NCI-H187 (cell line): ENCODE measurements around the gene USP54.
"Not testable (repeated sequence)": the region's sequence is repeated elsewhere in the genome, so short reads cannot be mapped to it uniquely, and the experiment has no call there.

ENCODE experiments used
- DNase-seq, 2 experiments: peaks; one replicate each; lab custom pipeline; 2025; lab: John Stamatoyannopoulos, UW

USP54 gene

GRCh38 chr10:73589563-73590126 lies 1.5 kb downstream of the USP54 start:
- no peak for DNase-seq

DNA sequence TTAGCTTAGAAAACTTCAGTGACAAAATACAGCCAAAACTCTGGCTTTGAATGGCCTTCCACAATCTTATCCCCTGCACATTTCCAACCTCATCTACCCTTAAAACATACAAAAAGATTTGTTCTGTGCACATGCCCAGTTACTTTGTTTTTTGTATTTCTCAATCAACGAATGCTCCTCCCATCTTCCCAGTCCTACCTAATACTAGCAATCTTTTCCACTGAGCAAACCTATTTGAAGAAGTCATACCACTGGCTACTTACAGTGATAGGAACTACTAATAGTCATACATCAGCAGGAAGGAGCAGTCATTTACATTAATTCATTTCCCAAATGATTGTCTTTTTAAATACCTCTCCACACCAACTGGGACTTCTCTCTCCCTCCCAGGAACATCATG lies 2.5 kb downstream of the USP54 start:
- no peak for DNase-seq

DNA sequence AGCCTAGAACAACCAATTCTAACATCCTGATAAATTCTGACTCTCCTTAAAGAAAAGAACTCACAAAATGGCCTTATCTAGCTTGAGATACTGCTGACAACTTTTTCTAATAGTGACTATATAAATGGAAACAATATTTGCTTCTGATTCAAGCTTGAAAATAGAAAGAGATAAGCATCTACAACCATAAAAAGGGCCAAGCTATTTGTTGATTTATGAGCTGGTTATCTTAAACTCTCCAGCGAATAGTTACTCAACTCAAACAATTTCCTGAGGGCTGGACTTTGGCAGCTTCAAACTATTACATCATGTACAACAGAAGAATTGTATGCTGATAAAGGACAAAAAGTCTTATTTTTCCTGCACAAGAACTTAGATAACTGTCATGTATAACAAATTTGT lies 4.6 kb downstream of the USP54 start:
- DNase-seq: no peak

- DNase-seq: no peak
Observed at GRCh38 chr10:73585327-73585726, 5.8 kb downstream of the USP54 start.

DNA sequence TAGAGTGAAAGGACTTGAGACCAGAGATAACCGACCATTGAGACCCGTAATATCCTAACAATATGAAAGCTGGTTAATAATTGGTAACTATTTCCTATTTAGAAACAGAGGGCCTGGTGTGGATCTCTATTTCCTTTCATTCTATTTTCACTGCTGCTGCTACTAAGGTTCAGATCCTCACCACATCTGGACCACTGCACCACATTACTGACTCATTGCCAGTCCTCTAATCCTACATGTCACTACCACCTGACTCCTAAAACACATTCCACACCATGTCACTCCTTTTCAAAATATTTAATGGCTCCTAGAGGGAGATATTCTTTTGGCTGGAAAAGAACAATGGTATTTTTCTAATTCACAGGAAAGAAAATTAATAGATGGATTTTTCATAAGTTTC lies 6.4 kb downstream of the USP54 start:
- DNase-seq: no peak

DNA sequence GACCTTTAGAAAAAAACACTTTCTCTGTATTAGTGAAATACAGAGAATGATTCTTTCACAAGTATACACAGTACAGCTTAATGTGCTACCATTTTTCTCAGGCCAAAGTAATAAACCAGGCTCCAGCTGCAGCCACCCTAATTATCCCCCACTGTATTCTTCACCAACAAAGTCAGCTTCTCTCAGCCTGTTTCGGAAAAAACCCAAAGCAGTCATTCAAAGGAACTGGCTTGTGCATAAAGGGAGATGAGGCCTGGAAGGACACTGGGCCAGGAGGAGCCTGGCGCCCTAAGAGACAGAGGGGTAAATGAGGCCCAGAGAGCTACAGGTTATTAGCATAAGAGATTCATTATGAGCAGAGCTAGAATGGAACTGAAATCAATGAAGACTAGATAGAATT lies 9.2 kb downstream of the USP54 start:
- DNase-seq: no peak

DNA sequence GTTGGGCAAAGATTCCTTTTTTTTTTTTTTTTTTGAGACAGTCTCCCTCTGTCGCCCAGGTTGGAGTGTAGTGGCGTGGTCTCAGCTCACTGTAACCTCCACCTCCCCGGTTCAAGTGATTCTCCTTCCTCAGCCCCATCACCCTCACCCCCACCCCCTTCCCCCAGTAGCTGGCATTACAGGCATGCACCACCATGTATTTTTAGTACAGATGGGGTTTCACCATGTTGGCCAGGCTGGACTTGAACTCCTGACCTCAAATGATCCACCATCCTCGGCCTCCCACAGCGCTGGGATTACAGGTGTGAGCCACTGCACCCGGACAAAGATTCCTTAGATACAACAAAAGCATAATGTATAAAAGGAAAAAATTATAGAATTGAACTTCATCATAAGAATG lies 12.2 kb downstream of the USP54 start:
- DNase-seq: not testable (repeated sequence)

DNA sequence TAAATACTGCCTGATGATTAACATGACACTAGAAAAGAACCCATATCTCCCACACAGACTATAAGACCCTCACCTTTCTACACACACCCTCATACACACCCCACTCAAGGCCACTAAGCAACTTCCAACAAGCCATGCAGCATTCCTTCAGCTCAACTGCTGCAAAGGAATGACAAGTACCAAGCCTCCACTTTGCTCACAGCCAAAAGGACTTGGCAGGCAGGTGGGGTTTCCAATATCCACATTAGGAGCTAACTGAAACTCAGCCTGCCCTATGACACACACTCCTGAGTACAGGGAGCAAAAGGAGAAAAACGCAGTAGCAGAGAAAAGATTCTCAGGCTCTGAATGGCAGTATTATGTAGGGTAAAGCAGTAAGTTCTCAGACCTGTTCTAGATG lies 13.4 kb downstream of the USP54 start:
- DNase-seq: no peak

DNA sequence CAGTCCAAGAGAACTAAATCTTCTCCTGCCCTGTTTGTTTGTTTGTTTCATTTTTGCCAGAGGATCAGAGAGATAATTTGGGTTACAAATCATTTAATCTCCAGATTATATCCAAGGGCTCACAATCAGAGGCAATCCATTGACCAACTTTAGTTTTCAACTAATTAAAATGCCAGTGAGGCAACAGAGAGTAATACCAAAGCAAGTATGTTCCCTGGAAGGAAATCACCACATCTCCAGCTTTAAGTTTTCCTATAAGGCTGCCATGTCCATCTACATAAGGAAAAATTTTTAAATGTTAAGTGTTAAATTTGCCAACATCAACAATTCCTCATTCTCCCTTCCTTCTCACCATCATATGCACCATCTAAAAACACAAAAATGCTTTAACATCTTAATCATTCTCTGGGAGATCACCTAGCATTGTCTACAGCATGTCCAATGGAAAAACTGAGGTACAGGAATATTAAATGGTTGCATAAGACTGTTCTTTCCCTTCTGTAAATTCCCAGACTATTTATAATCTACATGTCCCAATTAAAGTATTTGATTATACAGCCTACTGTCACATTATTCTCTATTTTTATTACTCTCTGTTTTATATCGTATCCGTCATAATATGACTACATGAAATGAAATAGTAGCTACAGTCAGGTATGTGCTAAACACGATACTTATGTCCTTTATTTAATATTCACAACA lies 14.1 kb downstream of the USP54 start:
- no peak for DNase-seq

DNA sequence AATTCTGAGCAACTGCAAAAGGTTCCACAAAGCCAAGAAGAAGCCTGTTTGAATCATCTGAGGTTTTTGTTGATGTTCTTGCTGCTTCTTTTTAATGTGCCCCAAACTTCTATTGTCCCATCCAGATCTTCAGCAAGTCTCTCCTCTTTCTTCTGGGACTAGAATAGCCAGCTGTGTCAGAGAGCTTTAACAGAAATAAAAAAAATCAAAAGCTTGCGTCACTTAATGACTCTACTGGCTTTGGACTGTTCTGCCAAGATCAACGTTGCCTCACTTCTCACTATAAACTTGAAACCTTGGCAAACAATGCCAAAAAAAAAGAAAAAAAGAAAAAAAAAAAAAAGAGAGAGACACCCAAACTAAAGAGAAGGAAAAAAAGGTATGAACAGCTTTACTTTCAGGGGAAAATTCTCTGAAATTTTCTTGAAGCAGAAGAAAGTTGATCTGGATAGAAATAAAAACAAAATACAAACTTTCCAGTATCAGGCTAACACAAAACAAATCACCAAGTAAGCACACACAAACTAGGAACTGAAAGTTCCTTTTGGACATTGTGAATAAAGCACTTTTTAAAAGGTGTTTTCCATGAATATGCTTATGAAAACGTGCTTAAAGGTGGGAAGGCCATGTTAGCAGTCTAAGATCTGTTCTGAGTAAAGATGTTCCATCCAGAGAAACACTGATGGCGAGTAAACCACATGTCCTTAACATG lies 14.8 kb downstream of the USP54 start:
- DNase-seq: no peak

GRCh38 chr10:73567025-73567424 lies 24.1 kb downstream of the USP54 start:
- DNase-seq: not testable (repeated sequence)

DNA sequence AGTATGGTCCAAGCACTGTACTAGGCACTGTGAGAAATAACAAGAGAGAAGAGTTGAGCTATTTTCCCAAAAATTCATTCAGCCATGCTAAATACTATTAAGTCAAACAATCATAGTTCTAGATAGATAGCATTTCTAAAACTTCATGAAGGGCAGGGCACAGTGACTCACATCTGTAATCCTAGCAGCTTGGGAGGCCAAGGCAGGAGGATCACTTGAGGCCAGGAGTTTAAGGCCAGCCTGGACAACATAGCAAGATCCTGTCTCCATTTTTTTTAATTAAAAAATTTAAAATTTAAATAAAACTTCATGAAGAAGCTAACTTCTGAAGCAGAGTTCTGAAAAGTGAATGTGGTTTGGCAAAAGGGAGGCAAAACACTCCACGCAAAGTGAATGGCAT lies 29.9 kb downstream of the USP54 start:
- no peak for DNase-seq

DNA sequence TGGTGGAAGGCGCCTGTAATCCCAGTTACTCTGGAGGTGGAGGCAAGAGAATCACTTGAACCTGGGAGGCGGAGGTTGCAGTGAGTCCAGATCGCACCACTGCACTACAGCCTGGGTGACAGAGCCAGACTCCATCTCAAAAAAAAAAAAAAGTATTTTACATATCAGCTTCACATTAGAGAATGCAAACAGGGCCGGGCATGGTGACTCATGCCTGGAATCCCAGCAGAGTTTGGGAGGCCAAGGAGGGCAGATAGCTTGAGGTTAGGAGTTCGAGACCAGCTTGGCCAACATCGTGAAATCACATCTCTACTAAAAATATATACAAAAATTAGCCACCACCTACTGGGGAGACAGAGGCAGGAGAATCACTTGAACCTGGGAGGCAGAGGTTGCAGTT lies 31.6 kb downstream of the USP54 start:
- no peak for DNase-seq

GRCh38 chr10:73556855-73557254 lies 34.3 kb downstream of the USP54 start:
- DNase-seq: no peak

DNA sequence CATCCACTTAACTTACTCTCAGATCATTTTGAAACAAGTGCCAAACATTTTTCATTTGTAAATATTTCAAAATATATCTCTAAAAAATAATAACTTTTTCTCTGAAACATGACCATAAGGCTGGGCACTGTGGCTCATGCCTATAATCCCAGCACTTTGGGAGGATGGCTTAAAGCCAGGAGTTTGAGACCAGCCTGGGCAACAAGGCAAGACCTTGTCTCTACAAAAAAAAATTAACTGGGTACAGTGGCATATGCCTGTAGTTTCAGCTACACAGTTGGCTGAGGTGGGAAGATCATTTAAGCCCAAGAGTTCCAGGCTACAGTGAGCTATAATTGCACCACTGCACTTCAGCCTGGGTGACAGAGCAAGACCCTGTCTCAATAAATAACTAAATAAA lies 36.4 kb downstream of the USP54 start:
- DNase-seq: no peak

- DNase-seq: no peak
Observed at GRCh38 chr10:73553761-73554160, 37.4 kb downstream of the USP54 start.

DNA sequence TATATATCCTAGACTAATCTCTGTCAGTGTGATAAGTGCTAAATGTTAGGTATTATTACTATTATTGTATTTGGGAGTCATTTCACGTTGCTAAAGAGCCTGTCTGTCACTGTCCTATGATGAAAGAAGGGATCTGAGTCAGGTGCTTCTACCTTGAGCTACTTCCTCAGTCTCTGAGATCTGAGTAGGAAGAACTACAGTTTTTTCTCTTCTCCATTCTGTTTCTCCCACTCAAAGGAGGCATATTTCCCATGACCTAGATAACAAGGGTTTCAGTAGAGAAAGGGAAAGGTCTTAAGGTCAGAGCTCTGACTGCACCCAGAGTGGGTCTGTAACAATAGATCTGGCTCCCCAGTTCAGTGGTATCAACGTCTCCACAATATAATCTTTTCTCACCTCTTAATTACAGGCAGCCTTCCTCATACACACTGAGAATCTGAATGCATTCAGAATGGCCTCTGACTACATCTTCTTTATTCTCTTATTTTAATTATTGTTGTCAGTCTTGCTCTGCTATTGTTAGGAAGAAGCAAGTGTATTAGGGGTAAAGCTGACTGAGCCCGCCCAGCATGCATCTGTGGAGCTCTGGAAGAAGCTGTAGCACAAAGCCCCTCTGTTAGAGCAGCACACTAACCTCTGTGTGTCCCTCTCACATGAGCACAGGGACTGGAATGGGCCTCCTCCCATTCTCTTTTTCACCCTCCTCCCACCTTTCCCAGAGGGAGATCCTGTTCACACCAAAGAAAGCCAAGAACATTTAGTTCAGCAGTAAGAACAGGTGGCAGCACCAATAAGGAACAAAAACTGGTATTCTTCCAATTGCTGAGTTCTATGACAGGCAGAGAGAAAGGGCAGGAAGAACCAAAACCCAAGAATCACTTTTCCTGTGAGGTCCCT lies 38.1 kb downstream of the USP54 start:
- DNase-seq: no peak

DNA sequence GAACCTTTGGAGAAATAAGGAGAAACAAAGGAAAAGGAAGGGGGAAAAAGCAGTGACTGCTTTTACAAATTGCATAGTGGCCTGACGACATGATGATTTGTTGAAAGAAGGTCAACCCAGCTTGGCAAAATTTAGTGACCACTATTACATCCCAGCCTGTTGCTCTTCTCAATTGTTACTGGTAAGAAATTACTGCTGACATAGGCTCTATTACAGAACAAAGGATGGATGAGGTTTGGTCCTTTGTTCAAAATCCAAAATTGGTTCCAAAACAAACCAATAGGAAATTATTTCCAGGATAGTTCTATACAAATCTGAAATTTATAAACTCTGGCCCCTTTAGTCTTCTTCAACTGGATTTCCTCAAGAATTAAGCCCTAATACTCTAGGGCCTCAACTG lies 39.6 kb downstream of the USP54 start:
- no peak for DNase-seq

DNA sequence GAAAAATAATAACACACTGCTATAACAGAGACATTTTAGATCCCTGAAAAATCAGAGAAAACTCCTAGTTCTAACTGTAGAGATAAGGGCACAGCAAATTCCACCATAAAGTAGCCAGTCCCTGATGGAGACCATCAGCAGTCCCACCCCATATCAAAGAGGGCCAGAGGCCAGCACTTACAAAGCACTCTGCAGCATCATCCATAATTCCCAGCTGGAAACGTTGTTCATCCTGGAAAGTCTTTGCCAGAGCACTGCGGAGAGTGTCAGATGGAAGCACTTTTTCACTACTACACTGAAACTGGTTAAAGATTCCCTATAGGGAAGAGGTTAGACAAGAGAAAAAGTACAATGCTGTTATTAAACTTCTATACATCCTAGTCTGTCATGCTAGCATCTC lies 45.8 kb downstream of the USP54 start:
- DNase-seq: no peak

GRCh38 chr10:73537709-73538108 lies 53.4 kb downstream of the USP54 start:
- no peak for DNase-seq

DNA sequence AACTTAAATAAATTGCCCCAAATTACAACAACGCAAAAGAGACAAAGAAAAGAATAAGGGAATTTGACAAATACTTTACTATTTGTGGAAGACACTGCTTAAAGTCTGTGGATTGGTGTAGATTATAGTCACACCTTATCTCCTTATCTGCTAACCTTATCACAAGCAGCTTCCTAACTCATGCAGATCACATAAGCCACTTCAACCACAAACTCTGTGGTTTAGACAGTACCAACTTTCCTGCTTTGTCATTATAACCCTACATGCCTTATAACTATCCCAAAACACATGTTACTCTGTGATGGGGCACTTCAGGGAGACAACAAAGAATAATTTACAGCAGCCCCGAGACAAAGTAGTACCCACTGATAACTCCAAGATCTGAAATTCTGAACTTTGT lies 53.9 kb downstream of the USP54 start:
- no peak for DNase-seq

DNA sequence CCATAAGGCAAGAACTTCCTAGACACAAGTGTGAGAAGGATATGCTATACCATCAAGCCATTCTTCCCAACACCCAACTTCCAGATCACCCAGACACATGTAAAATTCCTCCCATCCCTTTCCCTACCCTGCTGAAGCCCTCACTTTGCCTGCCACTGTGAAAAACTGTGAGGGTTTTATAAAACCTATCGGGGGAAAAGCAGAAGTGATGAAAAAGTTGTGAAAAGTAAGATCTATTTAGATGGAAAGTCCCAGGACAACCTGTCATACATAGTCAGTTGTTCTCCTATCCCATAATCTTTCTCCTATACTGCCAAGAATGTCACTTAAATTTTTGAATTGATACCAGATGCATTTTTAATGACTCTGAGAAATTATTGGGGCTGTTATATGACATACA lies 56.3 kb downstream of the USP54 start:
- DNase-seq: no peak
